Measurements from ENCODE around the gene CCDC88B.
A peak's percentile ranks its signal among the peaks of the same experiment; 100 is the strongest.

Gene CCDC88B

DNA sequence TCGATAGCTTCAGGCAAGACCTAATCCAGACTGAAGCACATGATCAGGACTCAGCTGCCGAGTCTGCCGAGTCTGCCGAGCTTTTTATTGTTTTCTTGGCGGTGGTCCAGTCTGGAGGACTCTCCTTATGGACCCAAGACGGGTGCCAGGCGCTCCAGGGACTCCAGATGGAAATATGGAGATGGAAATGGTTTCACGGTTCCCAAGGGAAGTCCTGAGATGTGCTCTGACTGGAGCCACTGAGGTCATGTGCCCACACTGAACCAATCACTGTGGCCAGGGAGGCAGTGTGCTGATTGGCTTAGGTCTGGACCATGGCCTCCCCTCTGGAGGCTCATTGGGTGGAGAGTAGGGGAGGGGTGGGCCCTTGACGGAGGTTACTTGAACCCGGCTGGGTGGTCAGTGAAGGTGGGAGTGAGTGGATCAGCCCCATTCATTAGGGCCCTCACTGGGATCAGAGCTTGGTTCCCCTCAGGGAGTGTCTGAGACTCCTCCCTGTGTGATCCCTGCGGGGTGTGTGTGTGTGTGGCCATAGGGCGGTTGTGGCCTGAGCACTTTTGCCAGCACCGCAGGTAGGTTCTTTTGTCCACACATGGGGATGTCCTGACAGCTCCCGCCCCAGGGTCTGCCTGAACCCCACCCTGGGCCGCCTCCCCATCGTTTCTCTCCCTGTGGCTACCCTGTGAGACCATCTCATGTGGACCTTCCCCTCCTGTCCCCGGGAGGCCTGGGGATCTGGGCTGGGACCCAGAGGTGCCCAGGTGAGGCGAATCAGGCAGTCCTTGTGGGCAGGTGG lies 33.0 kb downstream of the CCDC88B start:
- TF ChIP-seq, protein P1, sequence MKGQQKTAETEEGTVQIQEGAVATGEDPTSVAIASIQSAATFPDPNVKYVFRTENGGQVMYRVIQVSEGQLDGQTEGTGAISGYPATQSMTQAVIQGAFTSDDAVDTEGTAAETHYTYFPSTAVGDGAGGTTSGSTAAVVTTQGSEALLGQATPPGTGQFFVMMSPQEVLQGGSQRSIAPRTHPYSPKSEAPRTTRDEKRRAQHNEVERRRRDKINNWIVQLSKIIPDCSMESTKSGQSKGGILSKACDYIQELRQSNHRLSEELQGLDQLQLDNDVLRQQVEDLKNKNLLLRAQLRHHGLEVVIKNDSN (IDR thresholded peaks at IDR 0.05) = peak; percentile 97
- no peak for TF ChIP-seq TAF1 (IDR thresholded peaks at IDR 0.05; ENCODE audit: low read depth)

DNA sequence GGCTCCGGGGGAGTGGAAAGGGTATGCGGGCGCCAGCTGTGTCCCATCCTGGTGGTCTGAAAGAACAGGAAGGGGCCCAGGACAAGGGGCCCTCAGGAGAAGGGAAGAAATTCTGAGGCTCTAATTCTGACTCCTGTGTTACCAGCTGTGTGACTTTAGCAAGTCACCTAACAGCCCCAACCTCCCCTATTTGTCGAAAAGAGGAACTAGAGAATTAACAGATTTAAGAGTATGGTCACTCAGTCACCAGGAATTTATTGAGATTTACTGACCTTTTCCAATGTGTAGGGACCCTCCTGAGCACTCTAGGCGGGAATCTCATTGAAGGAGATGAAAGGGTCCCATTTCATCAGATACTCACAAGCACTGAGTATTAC lies 33.6 kb downstream of the CCDC88B start:
- TF ChIP-seq NFIC (IDR thresholded peaks at IDR 0.05) (no peak), CEBPB (IDR thresholded peaks at IDR 0.05) (no peak), TAF1 (IDR thresholded peaks at IDR 0.05; ENCODE audit: low read depth) (no peak), CREB1 (IDR thresholded peaks at IDR 0.05; ENCODE audit: low read depth) (no peak), FOXM1 (IDR thresholded peaks at IDR 0.05; ENCODE audit: borderline replicate concordance, low read depth) (no peak), EP300 (IDR thresholded peaks at IDR 0.05; ENCODE audit: borderline replicate concordance) (no peak), TCF12 (IDR thresholded peaks at IDR 0.05; ENCODE audit: low read depth) (no peak)
- TF ChIP-seq, protein P2, sequence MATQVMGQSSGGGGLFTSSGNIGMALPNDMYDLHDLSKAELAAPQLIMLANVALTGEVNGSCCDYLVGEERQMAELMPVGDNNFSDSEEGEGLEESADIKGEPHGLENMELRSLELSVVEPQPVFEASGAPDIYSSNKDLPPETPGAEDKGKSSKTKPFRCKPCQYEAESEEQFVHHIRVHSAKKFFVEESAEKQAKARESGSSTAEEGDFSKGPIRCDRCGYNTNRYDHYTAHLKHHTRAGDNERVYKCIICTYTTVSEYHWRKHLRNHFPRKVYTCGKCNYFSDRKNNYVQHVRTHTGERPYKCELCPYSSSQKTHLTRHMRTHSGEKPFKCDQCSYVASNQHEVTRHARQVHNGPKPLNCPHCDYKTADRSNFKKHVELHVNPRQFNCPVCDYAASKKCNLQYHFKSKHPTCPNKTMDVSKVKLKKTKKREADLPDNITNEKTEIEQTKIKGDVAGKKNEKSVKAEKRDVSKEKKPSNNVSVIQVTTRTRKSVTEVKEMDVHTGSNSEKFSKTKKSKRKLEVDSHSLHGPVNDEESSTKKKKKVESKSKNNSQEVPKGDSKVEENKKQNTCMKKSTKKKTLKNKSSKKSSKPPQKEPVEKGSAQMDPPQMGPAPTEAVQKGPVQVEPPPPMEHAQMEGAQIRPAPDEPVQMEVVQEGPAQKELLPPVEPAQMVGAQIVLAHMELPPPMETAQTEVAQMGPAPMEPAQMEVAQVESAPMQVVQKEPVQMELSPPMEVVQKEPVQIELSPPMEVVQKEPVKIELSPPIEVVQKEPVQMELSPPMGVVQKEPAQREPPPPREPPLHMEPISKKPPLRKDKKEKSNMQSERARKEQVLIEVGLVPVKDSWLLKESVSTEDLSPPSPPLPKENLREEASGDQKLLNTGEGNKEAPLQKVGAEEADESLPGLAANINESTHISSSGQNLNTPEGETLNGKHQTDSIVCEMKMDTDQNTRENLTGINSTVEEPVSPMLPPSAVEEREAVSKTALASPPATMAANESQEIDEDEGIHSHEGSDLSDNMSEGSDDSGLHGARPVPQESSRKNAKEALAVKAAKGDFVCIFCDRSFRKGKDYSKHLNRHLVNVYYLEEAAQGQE (IDR thresholded peaks at IDR 0.05; ENCODE audit: low read depth) = no peak

DNA sequence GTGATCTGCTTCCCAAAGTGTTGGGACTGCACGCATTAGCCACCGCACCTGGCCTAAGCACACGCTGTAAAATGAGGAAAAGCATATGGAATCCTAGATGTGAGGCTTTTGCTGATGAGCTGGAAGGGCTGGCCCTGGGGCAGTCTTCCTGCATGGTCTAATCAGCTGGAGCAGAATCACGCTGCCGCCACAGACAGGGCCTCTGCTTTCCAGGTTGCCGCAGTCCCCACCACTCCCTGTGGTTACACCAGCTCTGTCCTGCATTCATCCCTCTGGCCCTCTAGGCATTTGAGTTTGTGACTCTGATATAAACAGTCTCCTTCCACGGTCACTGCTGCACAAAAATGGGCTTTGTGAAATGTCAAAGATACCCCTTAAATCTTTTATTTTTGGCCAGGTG lies 36.1 kb downstream of the CCDC88B start:
- TF ChIP-seq, protein P3, sequence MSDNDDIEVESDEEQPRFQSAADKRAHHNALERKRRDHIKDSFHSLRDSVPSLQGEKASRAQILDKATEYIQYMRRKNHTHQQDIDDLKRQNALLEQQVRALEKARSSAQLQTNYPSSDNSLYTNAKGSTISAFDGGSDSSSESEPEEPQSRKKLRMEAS (IDR thresholded peaks at IDR 0.05) = no peak
- TF ChIP-seq TEAD4 (IDR thresholded peaks at IDR 0.05) (no peak), EP300 (IDR thresholded peaks at IDR 0.05; ENCODE audit: borderline replicate concordance) (no peak), RAD21 (IDR thresholded peaks at IDR 0.05; ENCODE audit: low read depth) (no peak), TAF1 (IDR thresholded peaks at IDR 0.05; ENCODE audit: low read depth) (no peak), ZBTB7A (IDR thresholded peaks at IDR 0.05; ENCODE audit: low read depth) (no peak), CREB1 (IDR thresholded peaks at IDR 0.05; ENCODE audit: low read depth) (no peak), TCF12 (IDR thresholded peaks at IDR 0.05; ENCODE audit: low read depth) (no peak), CEBPB (IDR thresholded peaks at IDR 0.05) (no peak), NFIC (IDR thresholded peaks at IDR 0.05) (no peak), YY1 (IDR thresholded peaks at IDR 0.05; ENCODE audit: low read depth) (no peak), EGR1 (IDR thresholded peaks at IDR 0.05) (no peak), FOXM1 (IDR thresholded peaks at IDR 0.05; ENCODE audit: borderline replicate concordance, low read depth) (no peak)
- TF ChIP-seq, protein P1 (IDR thresholded peaks at IDR 0.05) = no peak
- TF ChIP-seq, protein P2 (IDR thresholded peaks at IDR 0.05; ENCODE audit: low read depth) = no peak

DNA sequence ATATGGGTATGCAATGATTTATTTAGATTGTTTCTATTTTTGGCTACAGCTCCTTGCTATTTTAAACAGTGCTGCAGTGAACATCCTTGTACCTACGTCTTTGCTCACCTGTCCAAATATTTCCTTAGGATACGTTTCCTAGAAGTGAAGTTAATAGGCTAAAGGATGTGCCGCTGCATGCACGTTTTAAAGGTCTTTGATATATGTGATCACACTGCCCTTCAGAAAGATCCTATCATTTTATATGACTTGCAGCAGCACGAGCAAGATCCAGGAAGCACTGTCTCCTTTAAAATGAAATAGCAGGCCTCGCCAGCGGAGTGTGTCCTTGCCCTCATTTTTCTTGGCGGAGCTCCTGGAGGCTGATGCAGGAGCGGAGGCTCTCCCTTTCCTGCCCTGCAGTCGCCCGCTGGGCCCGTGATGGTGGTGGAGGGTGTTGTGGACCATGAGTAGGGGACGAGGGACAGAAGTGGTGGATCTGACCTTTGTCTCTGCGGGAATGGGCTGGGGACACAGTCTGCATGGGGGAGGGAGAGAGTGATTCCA lies 38.4 kb downstream of the CCDC88B start:
- TF ChIP-seq ZBTB7A (IDR thresholded peaks at IDR 0.05; ENCODE audit: low read depth) (no peak), TEAD4 (IDR thresholded peaks at IDR 0.05) (no peak), NFIC (IDR thresholded peaks at IDR 0.05) (no peak), RAD21 (IDR thresholded peaks at IDR 0.05; ENCODE audit: low read depth) (no peak), YY1 (IDR thresholded peaks at IDR 0.05; ENCODE audit: low read depth) (no peak), TCF12 (IDR thresholded peaks at IDR 0.05; ENCODE audit: low read depth) (no peak), EP300 (IDR thresholded peaks at IDR 0.05; ENCODE audit: borderline replicate concordance) (no peak), TAF1 (IDR thresholded peaks at IDR 0.05; ENCODE audit: low read depth) (no peak)
- TF ChIP-seq, protein P1 (IDR thresholded peaks at IDR 0.05) = no peak
- TF ChIP-seq, protein P3 (IDR thresholded peaks at IDR 0.05) = no peak

DNA sequence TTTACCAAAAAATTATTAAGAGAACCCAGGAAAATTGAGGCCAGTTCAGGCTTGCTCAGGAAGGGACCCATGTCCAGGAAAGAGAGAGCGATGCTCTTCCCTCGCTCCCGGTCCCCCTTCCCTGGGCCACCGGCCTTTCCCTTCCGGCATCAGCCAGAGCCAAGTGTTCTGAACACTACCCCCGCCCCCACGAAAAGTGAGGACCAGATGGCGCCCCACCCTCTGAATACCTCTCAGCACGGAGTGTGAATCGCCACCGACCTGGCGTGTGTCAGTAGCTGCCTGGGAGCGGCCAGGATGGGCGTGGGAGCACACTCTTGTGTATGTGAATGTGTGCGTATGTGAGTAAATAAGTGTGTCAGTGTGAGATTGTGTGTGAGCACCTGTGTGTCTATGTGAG lies 39.2 kb downstream of the CCDC88B start:
- no peak for TF ChIP-seq YY1 (IDR thresholded peaks at IDR 0.05; ENCODE audit: low read depth)
- TF ChIP-seq FOXM1 (IDR thresholded peaks at IDR 0.05; ENCODE audit: borderline replicate concordance, low read depth) = no peak
- TF ChIP-seq CREB1 (IDR thresholded peaks at IDR 0.05; ENCODE audit: low read depth) = no peak
- no peak for TF ChIP-seq CEBPB (IDR thresholded peaks at IDR 0.05)
- TF ChIP-seq, protein P1 (IDR thresholded peaks at IDR 0.05) = no peak
- TF ChIP-seq TCF12 (IDR thresholded peaks at IDR 0.05; ENCODE audit: low read depth) = no peak
- no peak for TF ChIP-seq NFIC (IDR thresholded peaks at IDR 0.05)
- TF ChIP-seq ZBTB7A (IDR thresholded peaks at IDR 0.05; ENCODE audit: low read depth) = no peak
- TF ChIP-seq TAF1 (IDR thresholded peaks at IDR 0.05; ENCODE audit: low read depth) = no peak
- TF ChIP-seq RAD21 (IDR thresholded peaks at IDR 0.05; ENCODE audit: low read depth) = no peak
- no peak for TF ChIP-seq EGR1 (IDR thresholded peaks at IDR 0.05)
- TF ChIP-seq, protein P2 (IDR thresholded peaks at IDR 0.05; ENCODE audit: low read depth) = no peak
- TF ChIP-seq, protein P3 (IDR thresholded peaks at IDR 0.05) = no peak
- TF ChIP-seq TEAD4 (IDR thresholded peaks at IDR 0.05) = no peak
- TF ChIP-seq EP300 (IDR thresholded peaks at IDR 0.05; ENCODE audit: borderline replicate concordance) = no peak

Data from Ishikawa (cell line).